ENCODE results near the gene OR6N1.

Gene OR6N1

DNA sequence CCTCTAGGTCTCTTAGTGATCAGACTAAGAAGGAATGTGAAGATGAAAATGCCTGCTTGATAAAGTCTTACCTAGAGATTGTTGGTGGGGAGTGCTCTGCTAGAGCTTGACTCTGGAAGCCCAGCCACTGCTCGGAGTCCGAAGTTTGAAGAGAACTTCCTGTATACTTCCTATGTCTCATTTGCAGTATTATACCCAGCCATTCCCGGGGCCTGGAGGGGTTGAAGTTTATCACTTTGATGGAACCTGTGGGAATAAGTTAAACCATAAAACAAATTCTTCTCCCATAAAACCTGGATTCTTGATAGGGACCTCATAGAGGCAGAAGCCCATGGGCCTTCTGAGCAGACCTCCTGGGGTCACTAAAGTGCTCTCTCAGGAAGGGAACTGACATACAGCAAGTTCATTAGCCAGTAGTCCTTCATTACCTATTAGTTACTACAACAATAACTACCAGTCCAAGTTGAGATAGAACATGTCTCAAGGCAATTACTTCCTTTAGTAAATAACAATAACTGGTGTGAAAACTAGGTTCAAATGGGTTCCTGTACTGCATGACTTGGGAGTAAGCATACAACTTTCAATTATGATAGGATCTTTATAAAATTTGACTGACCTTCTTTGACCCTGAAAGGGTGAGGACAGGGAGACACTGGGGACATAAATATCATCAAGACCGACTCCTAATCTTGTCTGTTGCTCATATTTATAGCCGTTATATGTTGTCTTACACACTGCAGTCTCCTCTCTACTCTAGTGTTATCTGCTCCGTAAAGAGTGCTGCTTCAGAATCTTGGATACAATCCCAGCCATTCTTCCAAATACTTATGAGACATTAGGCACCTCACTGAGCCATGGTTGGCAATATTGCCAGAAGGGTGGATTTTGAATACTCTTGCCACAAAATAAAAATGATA, at the start of gene OR6N1:
Gene OR6N1, minus strand, starts transcription at position 246 of the 917 bp plus-strand sequence. CDS start 5,513 bp downstream, outside the sequence.
- DNase-seq (ENCODE audit: low spot score) = no peak

DNA sequence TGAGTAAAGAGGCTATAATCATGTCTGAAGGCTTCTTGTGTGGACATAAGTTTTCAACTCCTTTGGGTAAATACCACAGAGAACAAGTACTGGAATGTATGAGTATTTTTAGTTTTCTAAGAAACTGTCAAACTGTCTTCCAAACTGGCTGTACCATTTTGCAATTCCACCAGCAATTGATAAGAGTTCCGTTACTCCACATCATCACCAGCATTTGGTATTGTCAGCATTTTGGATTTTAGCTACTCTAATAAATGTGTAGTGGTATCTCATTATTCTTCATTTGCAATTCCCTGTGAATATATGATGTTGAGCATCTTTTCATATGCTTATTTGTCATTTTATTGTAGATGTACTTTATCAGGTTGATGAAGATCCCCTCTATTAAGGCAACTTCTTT, 49.7 kb upstream of the OR6N1 start:
- DNase-seq (ENCODE audit: low spot score) = no peak

GRCh38 chr1:158819461-158820443, 47.8 kb upstream of the OR6N1 start:
- DNase-seq (ENCODE audit: low spot score) = no peak

DNA sequence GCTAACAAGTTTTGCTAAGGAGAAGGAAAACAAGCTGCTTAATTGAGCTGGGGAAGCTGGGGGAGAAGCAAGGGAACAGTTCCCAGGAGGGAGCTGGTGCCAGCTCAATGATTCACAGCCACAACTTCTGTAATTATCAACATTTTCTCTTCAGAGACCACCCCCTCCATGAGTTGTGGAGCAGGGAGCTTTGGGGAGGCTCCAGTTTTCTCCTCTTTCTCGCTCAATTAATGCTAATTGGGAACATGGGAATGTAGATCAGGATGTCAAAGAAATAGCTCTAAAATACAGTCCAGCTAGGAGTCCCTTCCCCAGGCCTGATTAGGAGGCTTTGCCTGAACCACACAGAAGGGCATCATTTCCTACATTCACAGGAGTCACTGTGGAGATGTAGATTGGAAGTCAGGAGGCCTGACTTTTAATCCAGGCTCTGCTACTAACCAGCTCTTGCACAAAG, 47.0 kb upstream of the OR6N1 start:
- DNase-seq (ENCODE audit: low spot score) = no peak

DNA sequence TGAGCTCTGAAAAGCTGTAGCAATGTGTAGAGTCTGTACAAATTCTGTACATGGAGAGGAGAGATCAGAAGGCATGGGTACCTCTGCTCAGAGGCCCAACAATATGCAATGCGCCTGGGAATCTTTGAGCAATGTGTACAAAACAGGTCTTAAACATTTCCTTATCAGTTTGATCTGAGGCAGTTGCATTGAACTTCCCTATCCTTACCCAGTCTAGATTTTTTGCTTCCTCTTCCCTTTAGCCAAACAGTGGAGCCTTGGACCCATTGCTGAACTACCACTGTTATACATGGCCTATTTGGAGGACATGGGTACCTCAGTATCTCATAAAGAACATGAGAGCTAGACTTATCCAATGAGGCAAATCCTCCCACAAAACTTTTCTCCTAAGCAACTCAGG, 46.6 kb upstream of the OR6N1 start:
- DNase-seq (ENCODE audit: low spot score) = no peak

DNA sequence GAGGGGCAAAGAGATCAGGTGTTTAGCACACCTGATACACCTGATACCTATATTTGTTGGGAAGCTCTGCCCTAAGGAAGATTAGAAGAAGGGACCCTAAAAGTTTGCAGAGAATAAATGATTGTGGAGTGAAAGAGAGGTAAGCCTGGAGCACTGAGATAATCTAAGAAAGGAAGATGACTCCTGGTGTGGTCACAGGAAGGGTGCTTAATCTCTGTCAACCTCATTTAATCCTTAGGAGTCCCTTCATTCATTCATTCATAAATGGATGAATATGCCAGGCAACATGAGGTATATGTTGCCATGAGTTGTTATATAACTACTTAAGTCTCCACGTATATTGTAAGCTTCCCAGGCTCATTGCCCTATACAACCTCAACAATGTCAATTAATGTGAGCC, 43.0 kb upstream of the OR6N1 start:
- DNase-seq (ENCODE audit: low spot score) = no peak

DNA sequence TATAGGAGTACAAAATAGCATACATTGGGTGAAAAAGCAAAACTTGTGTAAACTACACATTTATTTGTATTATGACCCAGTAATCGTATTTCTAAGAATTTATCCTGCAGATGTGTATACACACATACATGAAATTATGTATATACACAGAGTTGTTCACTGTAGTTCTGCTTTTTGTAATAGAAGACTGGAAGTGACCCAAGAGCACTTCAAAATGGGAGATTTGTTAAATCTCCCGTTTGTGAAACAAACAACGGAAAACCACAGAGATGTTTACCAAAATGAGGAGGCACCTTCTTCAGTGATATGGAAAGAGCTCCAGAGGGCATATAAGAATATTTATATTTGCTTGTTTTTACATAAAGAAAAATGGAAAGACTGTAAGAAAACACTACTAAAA, 41.2 kb upstream of the OR6N1 start:
- DNase-seq (ENCODE audit: low spot score) = no peak

GRCh38 chr1:158812336-158812735, 40.3 kb upstream of the OR6N1 start:
- no peak for DNase-seq (ENCODE audit: low spot score)

DNA sequence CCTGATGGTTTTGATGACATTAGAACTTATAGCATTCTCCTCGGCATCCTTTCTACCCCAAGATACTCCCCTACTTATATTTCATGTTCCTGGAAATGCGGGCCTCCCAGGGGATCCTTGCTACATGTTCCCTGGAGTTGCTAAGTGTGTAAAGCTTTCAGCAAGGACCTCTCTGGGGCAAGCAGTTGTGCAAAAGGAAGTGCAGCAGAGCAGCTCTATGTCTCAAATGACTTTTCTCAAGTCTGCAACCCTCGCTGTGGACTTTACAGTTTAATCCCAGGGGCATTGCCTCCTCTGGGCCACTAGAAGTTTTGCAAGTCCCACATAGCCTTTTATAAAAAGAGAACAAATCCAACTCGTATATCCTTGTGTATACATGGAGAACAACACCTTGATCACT, 38.3 kb upstream of the OR6N1 start:
- no peak for DNase-seq (ENCODE audit: low spot score)

DNA sequence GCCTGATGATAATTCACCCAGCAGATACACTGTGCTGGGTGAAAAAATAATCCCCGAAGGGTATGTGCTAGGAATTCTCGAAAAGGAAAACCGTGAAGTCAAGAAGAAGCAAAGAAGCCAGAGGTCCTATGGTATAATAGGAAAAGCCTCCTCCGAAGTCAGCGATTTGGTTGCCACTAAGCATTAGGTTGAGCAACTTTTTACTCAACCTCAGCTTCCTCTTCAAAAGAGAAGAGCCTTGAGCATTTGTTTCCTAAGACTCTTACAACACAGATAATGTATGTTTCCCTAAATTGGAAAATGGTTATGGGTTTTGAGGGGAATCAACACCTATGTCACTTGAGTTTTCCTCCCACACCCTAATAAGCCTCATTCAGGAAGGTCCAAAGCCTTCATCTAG, 37.9 kb upstream of the OR6N1 start:
- DNase-seq (ENCODE audit: low spot score) = no peak

DNA sequence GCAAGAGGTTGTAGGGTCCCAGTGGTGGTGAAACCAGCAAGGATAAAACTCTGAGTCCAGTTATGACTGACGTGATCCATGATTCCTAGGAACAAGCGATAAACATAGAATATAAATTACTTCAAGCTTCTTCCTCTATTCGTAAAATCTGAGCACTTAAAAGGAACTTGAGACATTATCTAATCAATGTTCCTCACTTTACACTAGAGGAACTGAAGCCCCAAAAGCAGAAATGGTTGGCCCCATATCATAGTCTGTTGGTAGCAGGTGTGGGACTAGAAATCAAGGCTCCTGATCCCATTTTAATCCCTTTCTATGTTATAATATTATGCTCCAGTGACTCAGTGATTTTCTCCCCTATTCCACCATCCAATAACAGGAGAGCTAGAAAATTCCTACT, 37.3 kb upstream of the OR6N1 start:
- DNase-seq (ENCODE audit: low spot score) = no peak

- peak; percentile 8 for DNase-seq (ENCODE audit: low spot score)
Observed at GRCh38 chr1:158806916-158807536, 35.0 kb upstream of the OR6N1 start.

DNA sequence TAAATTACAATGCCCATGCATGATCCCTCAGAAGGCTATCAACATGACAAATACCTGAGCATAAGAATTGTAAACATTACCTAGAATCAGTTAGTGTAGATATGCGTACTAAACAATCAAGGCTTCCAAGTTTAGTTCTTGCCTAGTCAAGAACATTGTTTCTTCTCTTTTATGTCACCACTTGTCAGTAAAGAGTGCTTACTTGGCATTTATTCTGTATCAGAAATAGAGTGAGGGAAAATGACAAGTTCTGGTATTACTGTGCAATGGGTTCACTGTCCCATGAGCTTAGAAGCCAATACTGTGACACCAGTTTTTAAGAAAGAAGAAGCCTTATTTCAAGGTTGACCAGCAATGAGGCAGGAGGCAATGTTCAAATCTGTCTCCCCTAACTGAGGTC, 31.7 kb upstream of the OR6N1 start:
- no peak for DNase-seq (ENCODE audit: low spot score)

- no peak for DNase-seq (ENCODE audit: low spot score)
Observed at GRCh38 chr1:158801396-158801795, 29.4 kb upstream of the OR6N1 start.

DNA sequence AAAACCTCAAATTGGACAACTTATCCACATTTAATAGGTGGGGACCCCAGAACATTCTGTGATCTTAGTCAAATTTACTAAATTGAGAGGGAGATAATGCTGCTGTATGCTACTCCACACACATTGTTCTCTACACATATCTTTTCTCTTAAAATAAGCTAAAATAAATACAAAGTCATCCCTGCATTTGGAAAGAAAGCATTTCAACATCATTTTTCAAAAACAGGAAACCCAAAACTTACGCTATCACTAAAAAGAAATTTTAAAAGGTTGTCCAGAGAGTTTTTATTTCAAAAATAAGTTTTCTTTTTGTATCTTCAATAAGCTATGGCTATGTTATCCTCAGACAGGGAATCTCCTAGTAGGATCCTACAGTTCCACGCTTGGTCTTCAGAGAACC, 28.5 kb upstream of the OR6N1 start:
- DNase-seq (ENCODE audit: low spot score) = no peak

DNA sequence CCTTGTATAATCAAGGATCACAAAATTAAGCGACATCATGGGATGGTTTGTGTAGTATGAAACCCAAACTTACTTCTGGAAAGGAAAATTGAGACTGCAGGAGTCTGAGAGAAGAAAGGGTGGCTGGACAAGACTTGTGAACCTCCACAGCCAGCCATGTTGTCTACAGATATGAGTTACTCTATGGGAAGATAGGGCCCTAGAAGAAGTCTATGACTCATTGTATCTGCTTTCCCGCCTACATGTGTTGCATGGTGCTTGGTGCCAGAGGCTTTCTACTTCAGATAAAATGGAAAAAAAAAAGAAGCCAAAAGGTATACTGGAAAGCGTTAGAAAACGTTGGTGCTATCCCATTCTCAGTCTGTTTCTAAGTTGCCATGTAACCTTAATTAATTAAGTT, 27.7 kb upstream of the OR6N1 start:
- DNase-seq (ENCODE audit: low spot score) = no peak

GRCh38 chr1:158798531-158798930, 26.5 kb upstream of the OR6N1 start:
- no peak for DNase-seq (ENCODE audit: low spot score)

DNA sequence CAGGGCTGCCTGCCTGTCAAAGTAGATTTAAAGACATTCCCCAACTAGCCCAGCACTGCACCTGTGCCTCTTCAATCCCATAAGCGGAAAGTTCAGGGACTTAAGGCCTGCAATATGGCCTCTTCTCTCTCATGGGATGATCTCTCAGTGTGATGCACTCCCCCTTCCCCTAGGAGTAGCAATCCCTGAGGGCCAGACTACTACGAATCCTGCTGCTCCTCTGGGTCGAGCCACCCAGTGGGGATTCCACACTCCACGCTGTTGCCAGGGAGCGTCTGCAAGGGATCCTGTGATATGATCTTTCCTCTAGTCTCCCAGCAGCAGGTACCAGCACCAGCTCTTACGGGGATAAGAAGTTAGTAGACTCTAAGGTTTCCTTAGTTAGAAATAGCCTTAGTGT, 22.3 kb upstream of the OR6N1 start:
- no peak for DNase-seq (ENCODE audit: low spot score)

GRCh38 chr1:158793604-158794003, 21.6 kb upstream of the OR6N1 start:
- DNase-seq (ENCODE audit: low spot score) = no peak

DNA sequence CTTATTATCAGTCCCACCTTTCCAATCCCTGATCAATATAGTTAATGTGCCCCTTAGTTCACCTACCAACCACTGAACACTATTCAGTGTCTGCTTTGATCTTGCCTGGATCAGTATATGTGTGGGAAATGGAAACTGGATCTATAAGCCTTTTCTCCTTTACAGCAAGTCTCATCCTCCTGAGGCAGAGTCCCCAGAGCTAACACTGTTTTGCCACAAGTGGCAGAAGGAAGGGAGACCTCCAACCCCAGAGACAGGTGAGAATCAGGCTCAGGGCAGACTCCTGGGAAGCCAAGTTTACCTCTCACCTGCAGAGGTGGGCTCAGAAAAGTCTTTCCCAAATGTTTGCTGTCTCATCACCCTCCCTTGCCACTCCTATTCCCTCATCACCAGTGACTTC, 9.1 kb upstream of the OR6N1 start, which contains the start of gene OR6N2:
Gene OR6N2, minus strand, starts transcription at position 101 of the 400 bp plus-strand sequence. CDS start 3,569 bp downstream, outside the sequence.
- no peak for DNase-seq (ENCODE audit: low spot score)

DNA sequence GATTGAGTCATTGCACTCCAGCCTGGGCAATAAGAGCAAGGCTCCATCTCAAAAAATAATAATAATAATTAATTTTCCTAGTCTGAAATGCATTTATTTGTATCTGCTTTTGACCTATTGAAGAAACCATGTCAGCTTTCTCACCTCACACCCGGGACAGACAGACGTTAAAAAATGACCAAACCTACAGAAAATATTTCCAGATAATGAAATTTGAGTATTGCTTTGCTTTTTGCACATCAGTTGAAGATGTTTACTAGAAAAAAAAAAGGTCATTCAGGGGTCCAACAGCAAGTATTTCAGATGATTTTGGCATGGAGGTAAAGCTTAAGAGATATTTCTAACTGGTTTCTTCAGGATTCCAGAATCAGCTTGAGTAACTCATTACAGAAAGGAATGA, 17.6 kb downstream of the OR6N1 start, which contains the start of gene OR6K6:
Gene OR6K6, plus strand, starts transcription at position 301 of the 400 bp plus-strand sequence. CDS start 168 bp downstream, outside the sequence.
- DNase-seq (ENCODE audit: low spot score) = no peak

DNA sequence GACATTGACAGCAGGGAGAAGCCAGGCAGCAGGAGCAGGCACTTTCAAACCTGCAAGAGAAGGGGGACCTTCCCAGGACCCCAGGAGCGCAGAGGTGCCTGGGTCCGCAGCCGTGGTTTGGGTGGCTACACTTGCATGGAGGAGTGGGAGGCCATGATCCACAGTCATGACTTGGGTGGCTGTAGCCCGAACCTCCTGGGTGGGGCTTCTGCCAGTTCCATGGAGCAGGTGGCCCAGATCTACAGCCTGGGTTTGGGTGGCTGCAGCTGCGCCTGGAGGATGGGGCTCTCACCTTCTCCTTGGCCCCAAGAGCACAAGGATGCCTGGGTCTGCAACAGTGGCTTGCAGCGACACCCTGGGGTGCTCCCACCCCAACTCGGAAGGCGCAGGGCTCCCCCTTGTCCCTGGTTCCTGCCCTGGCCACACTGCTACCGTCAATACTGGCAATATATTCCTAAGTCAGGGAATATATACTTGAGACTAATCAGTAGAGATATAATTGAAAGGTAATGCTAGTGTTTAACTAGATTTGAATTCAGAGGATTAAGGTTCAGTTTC, 19.8 kb downstream of the OR6N1 start:
- DNase-seq (ENCODE audit: low spot score) = no peak

Measured in GM03348 (cell line).